HCT116 (cell line): ENCODE measurements around the gene PPIL6. TPM values are rescaled to one million over a fixed set of nuclear protein-coding genes. Genes with fewer than 3 reads are reported as not detected.
"Not testable (repeated sequence)": the region's sequence is repeated elsewhere in the genome, so short reads cannot be mapped to it uniquely, and the experiment has no call there.

Source experiments
- ATAC-seq: fragments of 200-7000 bp; cut with Tn5 transposase; 2 replicates; pipeline ENCODE4 v1.9.1; 2020; ENCODE audit warnings: mild to moderate bottlenecking, moderate library complexity
- BruUV-seq: library from RNA; stranded (reverse); fragments of 400-500 nt; replicated peaks from 2 replicates; lab custom pipeline; 2021; lab: Mats Ljungman, UMichigan
- CTCF ChIA-PET: fragments of 300-600 bp; sonication (Branson Sonifier 250); formaldehyde crosslinking; loops from one replicate; lab custom pipeline; 2021; ENCODE audit warnings: antibody characterized with exemption; lab: Charles Lee
- POLR2A ChIA-PET: fragments of 300-600, 350-600 bp; sonication (Branson Sonifier 250); formaldehyde crosslinking; loops from one replicate; lab custom pipeline; 2021; ENCODE audit warnings: antibody characterized with exemption; lab: Charles Lee
- RAD21 ChIA-PET, 2 experiments: fragments of 300-600 bp; sonication (Branson Sonifier 250); formaldehyde crosslinking; loops; one replicate each; lab custom pipeline; 2023; ENCODE audit warnings: low total read pairs in 2 of 2; ENCODE audit not compliant: uncharacterized antibody in 2 of 2, unreplicated experiment in 2 of 2, low non-redundant PET in 1 of 2; lab: Charles Lee
- DNase-seq: peaks from one replicate; pipeline ENCODE4 v3.0.0-alpha.2; 2010; ENCODE audit warnings: low read depth, low spot score
- H2AFZ ChIP-seq: fragments of 200-600 bp; shearing (Covaris generic), sonication (generic); 2 replicates; pipeline ENCODE4 v1.6.1; 2017; ENCODE audit warnings: low read depth, mixed run types, mixed read lengths, antibody characterized with exemption, low read length; ENCODE audit not compliant: poor library complexity, severe bottlenecking
- H3K27ac ChIP-seq: 2 replicates; pipeline ENCODE4 v1.5.1; 2012; ENCODE audit warnings: low read depth, low read length
- H3K27me3 ChIP-seq: fragments of 200-600 bp; sonication (generic); 2 replicates; pipeline ENCODE4 v1.6.1; 2016; ENCODE audit warnings: mixed run types, low read length, mixed read lengths; ENCODE audit not compliant: insufficient read depth
- H3K36me3 ChIP-seq, 2 experiments: fragments of 200-500 bp in 1 of 2; fragments of 200-600 bp in 1 of 2; sonication (Bioruptor generic) in 1 of 2; sonication (generic) in 1 of 2; 2 replicates each; pipeline versions ENCODE4 v1.5.1 to v1.6.1; 2014 to 2016; ENCODE audit warnings: low read length in 2 of 2, inconsistent platforms in 1 of 2, mixed read lengths in 1 of 2, mixed run types in 1 of 2; ENCODE audit not compliant: insufficient read depth in 2 of 2, control insufficient read depth in 1 of 2
- H3K4me1 ChIP-seq, 2 experiments: fragments of 200-600 bp in 1 of 2; sonication (generic) in 1 of 2; 2 replicates each; pipeline versions ENCODE4 v1.5.1 to v1.6.1; 2012 to 2017; ENCODE audit warnings: low read length in 2 of 2, inconsistent platforms in 1 of 2, mild to moderate bottlenecking in 1 of 2, mixed read lengths in 1 of 2, mixed run types in 1 of 2, moderate library complexity in 1 of 2; ENCODE audit not compliant: insufficient read depth in 2 of 2, control insufficient read depth in 1 of 2
- H3K4me2 ChIP-seq: fragments of 200-600 bp; sonication (generic); 2 replicates; pipeline ENCODE4 v1.6.1; 2017; ENCODE audit warnings: mixed run types, low read length, mixed read lengths
- H3K4me3 ChIP-seq, 2 experiments: fragments of 200-600 bp in 1 of 2; sonication (generic) in 1 of 2; replicated peaks in 1 of 2; 2 replicates each; pipeline ENCODE4 v1.5.1; 2011 to 2016; ENCODE audit warnings: low read length in 2 of 2, control low read depth in 1 of 2, low read depth in 1 of 2, mild to moderate bottlenecking in 1 of 2, mixed read lengths in 1 of 2, mixed run types in 1 of 2
- H3K79me2 ChIP-seq: fragments of 200-600 bp; sonication (generic); 2 replicates; pipeline ENCODE4 v1.6.1; 2017; ENCODE audit warnings: mild to moderate bottlenecking, mixed run types, low read length, moderate library complexity, mixed read lengths; ENCODE audit not compliant: insufficient read depth
- H3K9ac ChIP-seq: fragments of 200-600 bp; sonication (generic); 2 replicates; pipeline ENCODE4 v1.6.1; 2016; ENCODE audit warnings: low read length, mixed read lengths
- H3K9me2 ChIP-seq: fragments of 200-600 bp; sonication (generic), shearing (Covaris generic); 2 replicates; pipeline ENCODE4 v1.6.1; 2017; ENCODE audit warnings: mixed run types, mild to moderate bottlenecking, moderate library complexity; ENCODE audit not compliant: insufficient read depth
- H3K9me3 ChIP-seq, 2 experiments: fragments of 200-500 bp in 1 of 2; fragments of 200-600 bp in 1 of 2; sonication (Bioruptor generic) in 1 of 2; sonication (generic) in 1 of 2; 2 replicates each; pipeline ENCODE4 v1.6.1; 2014 to 2017; ENCODE audit warnings: low read length in 2 of 2, mixed read lengths in 2 of 2, inconsistent platforms in 1 of 2, low read depth in 1 of 2, mild to moderate bottlenecking in 1 of 2, mixed run types in 1 of 2, moderate library complexity in 1 of 2; ENCODE audit not compliant: control insufficient read depth in 1 of 2, insufficient read depth in 1 of 2
- H4K20me1 ChIP-seq: fragments of 200-600 bp; sonication (generic), shearing (Covaris generic); 2 replicates; pipeline ENCODE4 v1.6.1; 2017; ENCODE audit warnings: mixed run types, mild to moderate bottlenecking, moderate library complexity; ENCODE audit not compliant: insufficient read depth
- EGR1 ChIP-seq: IDR thresholded peaks from 2 replicates; pipeline ENCODE4 v1.6.1; 2012; ENCODE audit warnings: low read depth
- JUND ChIP-seq: IDR thresholded peaks from 2 replicates; pipeline ENCODE4 v1.6.1; 2012
- RAD21 ChIP-seq: IDR thresholded peaks from 2 replicates; pipeline ENCODE4 v1.6.1; 2012; ENCODE audit warnings: low read depth, mild to moderate bottlenecking
- REST ChIP-seq: IDR thresholded peaks from 2 replicates; pipeline ENCODE4 v1.6.1; 2012; ENCODE audit warnings: low read depth
- TCF7L2 ChIP-seq: IDR thresholded peaks from 2 replicates; pipeline ENCODE4 v1.7.0; 2011; ENCODE audit warnings: borderline replicate concordance, inconsistent platforms; ENCODE audit not compliant: insufficient read depth, insufficient read length; ENCODE audit errors: extremely low read depth
- ZFX ChIP-seq: fragments of 450-650 bp; IDR thresholded peaks from 2 replicates; pipeline ENCODE4 v1.6.1; 2017
- ZNF274 ChIP-seq: fragments of 200-500 bp; sonication (Bioruptor generic); IDR thresholded peaks from 2 replicates; pipeline ENCODE4 v1.6.1; 2014; ENCODE audit warnings: mild to moderate bottlenecking, low read depth, low read length, inconsistent platforms
- intact Hi-C: fragments of 100-400 bp; cut with micrococcal nuclease; formaldehyde crosslinking; loops from 2 replicates; pipeline ENCODE4 v1.10.0; 2022
- total RNA-seq: library from RNA; stranded (reverse); gene quantifications from one replicate; pipeline ENCODE4 v1.2.1, GENCODE V29; 2021; ENCODE audit not compliant: unreplicated experiment
- TF ChIP-seq, protein P1 (sequence below): IDR thresholded peaks from 2 replicates; pipeline ENCODE4 v1.6.1; 2012
- TF ChIP-seq, protein P2 (sequence below), 3 experiments: fragments of 200-600 bp in 1 of 3; sonication (generic) in 1 of 3; IDR thresholded peaks in 2 of 3; conservative IDR thresholded peaks in 1 of 3; 2 replicates each; pipeline ENCODE4 v1.5.1; 2012 to 2017; ENCODE audit warnings: low read depth in 2 of 3, low read length in 2 of 3, antibody characterized with exemption in 1 of 3, borderline replicate concordance in 1 of 3, control low read depth in 1 of 3, mild to moderate bottlenecking in 1 of 3, mixed read lengths in 1 of 3, mixed run types in 1 of 3, moderate library complexity in 1 of 3; ENCODE audit not compliant: insufficient read depth in 1 of 3

PPIL6 gene
- total RNA-seq, 1 experiment from 2014 or later, result 3.3 TPM

DNA sequence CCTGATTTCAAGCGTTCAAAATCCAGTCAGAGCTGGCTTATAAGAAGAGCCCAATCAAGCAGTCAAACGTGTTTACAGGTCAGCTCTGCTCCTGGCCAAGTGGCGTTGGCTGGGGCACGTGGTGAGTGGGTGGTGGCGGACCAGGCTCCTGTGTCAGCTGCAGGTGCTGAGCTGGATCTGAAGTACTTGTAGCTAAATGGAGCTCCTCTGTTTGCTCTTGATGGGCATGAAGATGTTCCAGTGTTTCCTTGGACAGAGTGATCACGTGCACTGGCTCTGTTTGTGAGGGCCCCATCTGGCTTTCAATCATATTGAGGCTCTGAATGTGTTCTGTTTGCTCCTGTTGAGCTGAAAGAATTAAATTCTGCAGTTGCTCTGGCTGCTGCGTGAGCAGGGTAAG, 25.3 kb upstream of the PPIL6 start (continued):
- no peak for TF ChIP-seq REST

GRCh38 chr6:109461733-109462526, 21.5 kb upstream of the PPIL6 start:
- RAD21 ChIA-PET, result no interaction called here
- no peak for ATAC-seq
- BruUV-seq, result no TSS peak
- no peaks in the 10 kb centered on the region for H3K27me3 ChIP-seq
- POLR2A ChIA-PET, result no interaction called here
- peaks cover 30% of the 10 kb centered on the region for H3K79me2 ChIP-seq
- peaks cover 6% of the 10 kb centered on the region; the same call in 1 of the 2 replicates for H4K20me1 ChIP-seq
- no peaks in the 10 kb centered on the region for H3K9me3 ChIP-seq
- H3K9me2 ChIP-seq, result no peaks in the 10 kb centered on the region
- peaks cover 0 to 23% of the 10 kb centered on the region in 2 experiments; a peak in 2 of 4 replicates for H3K4me1 ChIP-seq
- H3K4me3 ChIP-seq, result no peak overlapping the region
- peaks cover 35 to 38% of the 10 kb centered on the region in 2 experiments; a peak in 3 of 4 replicates for H3K36me3 ChIP-seq
- DNase-seq, result no peak
- H2AFZ ChIP-seq, result no peak overlapping the region
- H3K4me2 ChIP-seq, result no peak overlapping the region
- CTCF ChIA-PET, result no interaction called here
- H3K9ac ChIP-seq, result no peak overlapping the region
- TF ChIP-seq, protein P1, sequence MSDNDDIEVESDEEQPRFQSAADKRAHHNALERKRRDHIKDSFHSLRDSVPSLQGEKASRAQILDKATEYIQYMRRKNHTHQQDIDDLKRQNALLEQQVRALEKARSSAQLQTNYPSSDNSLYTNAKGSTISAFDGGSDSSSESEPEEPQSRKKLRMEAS, result no peak
- TF ChIP-seq RAD21, result no peak
- TF ChIP-seq ZNF274, result no peak
- TF ChIP-seq JUND, result no peak
- TF ChIP-seq, protein P2, sequence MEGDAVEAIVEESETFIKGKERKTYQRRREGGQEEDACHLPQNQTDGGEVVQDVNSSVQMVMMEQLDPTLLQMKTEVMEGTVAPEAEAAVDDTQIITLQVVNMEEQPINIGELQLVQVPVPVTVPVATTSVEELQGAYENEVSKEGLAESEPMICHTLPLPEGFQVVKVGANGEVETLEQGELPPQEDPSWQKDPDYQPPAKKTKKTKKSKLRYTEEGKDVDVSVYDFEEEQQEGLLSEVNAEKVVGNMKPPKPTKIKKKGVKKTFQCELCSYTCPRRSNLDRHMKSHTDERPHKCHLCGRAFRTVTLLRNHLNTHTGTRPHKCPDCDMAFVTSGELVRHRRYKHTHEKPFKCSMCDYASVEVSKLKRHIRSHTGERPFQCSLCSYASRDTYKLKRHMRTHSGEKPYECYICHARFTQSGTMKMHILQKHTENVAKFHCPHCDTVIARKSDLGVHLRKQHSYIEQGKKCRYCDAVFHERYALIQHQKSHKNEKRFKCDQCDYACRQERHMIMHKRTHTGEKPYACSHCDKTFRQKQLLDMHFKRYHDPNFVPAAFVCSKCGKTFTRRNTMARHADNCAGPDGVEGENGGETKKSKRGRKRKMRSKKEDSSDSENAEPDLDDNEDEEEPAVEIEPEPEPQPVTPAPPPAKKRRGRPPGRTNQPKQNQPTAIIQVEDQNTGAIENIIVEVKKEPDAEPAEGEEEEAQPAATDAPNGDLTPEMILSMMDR (IDR thresholded peaks at IDR 0.05 in 2 of 3, conservative IDR thresholded peaks at IDR 0.05 in 1 of 3; ENCODE audit: borderline replicate concordance in 1 of 3, insufficient read depth in 1 of 3, low read depth in 2 of 3, low read length in 2 of 3), result no peak
- TF ChIP-seq EGR1, result no peak
- TF ChIP-seq ZFX, result no peak
- no peak for TF ChIP-seq TCF7L2
- H3K27ac ChIP-seq, result no peak overlapping the region
- intact Hi-C loops, result no loop called here

GRCh38 chr6:109461205-109461604, 20.8 kb upstream of the PPIL6 start:
- DNase-seq, intact Hi-C loops, H3K9me2 ChIP-seq, H3K27ac ChIP-seq, H3K9me3 ChIP-seq, CTCF ChIA-PET, H3K4me3 ChIP-seq, RAD21 ChIA-PET, H3K9ac ChIP-seq, POLR2A ChIA-PET, ATAC-seq, H3K4me2 ChIP-seq, H2AFZ ChIP-seq, BruUV-seq, H4K20me1 ChIP-seq, H3K27me3 ChIP-seq: not testable (repeated sequence)
- H3K4me1 ChIP-seq, result peaks cover 0 to 30% of the 10 kb centered on the region in 2 experiments; a peak in 2 of 4 replicates
- H3K36me3 ChIP-seq, result peaks cover 28 to 31% of the 10 kb centered on the region in 2 experiments; a peak in 3 of 4 replicates
- H3K79me2 ChIP-seq, result peaks cover 29% of the 10 kb centered on the region
